A549 (cell line): Measurements from ENCODE around the gene GCHFR. TPM values are rescaled to one million over a fixed set of nuclear protein-coding genes. Genes with fewer than 3 reads are reported as not detected.
A peak's percentile ranks its signal among the peaks of the same experiment; 100 is the strongest.

ENCODE experiments used
- ATAC-seq, 2 experiments: fragments of 200-7000 bp in 1 of 2; fragments of >200 bp in 1 of 2; cut with Nextera tagmentation in 1 of 2; cut with Tn5 transposase in 1 of 2; 3 replicates each; pipeline versions ENCODE4 v1.8.0 to v1.9.1; 2018 to 2020; ENCODE audit warnings: mild to moderate bottlenecking in 1 of 2, moderate library complexity in 1 of 2
- CTCF ChIA-PET: fragments of 300-600 bp; sonication (Branson Sonifier 250); formaldehyde crosslinking; extraction: SDS; loops from one replicate; lab custom pipeline; 2021; ENCODE audit warnings: antibody characterized with exemption, inconsistent platforms; lab: Yijun Ruan, JAX
- POLR2A ChIA-PET: fragments of 350-600 bp; formaldehyde crosslinking; extraction: SDS; loops from one replicate; lab custom pipeline; 2021; ENCODE audit warnings: antibody characterized with exemption, inconsistent platforms; lab: Yijun Ruan, JAX
- DNase-seq, 2 experiments: peaks; one replicate each; pipeline versions ENCODE4 v3.0.0 to v3.0.0-alpha.2; 2011 to 2016; ENCODE audit warnings: low read depth in 1 of 2, low spot score in 1 of 2
- FAIRE-seq: peaks from 2 replicates; lab custom pipeline; 2011; peaks lifted over from hg19 to GRCh38; lab: Jason Lieb, UNC
- H3K27ac ChIP-seq, 2 experiments: fragments of >200 bp; sonication (Bioruptor Twin); formaldehyde crosslinking; 3 replicates each; pipeline ENCODE4 v1.5.1; 2016 to 2017
- H3K4me1 ChIP-seq: fragments of >200 bp; sonication (Bioruptor Twin); formaldehyde crosslinking; 3 replicates; pipeline ENCODE4 v1.6.1; 2016
- H3K4me2 ChIP-seq: fragments of >200 bp; sonication (Bioruptor Twin); formaldehyde crosslinking; 3 replicates; pipeline ENCODE4 v1.6.1; 2016
- H3K4me3 ChIP-seq: fragments of >200 bp; sonication (Bioruptor Twin); formaldehyde crosslinking; 3 replicates; pipeline ENCODE4 v1.5.1; 2016
- H3K9me3 ChIP-seq: fragments of >200 bp; sonication (Bioruptor Twin); formaldehyde crosslinking; 3 replicates; pipeline ENCODE4 v1.6.1; 2016
- CEBPB ChIP-seq, 2 experiments: fragments of >200 bp in 1 of 2; sonication (Bioruptor Twin) in 1 of 2; formaldehyde crosslinking in 1 of 2; IDR thresholded peaks; 2 replicates each; pipeline ENCODE4 v1.6.1; 2012 to 2016
- CHD2 ChIP-seq: fragments of 150-350 bp; IDR thresholded peaks from 2 replicates; pipeline ENCODE4 v1.6.1; 2014; ENCODE audit warnings: low read length; ENCODE audit not compliant: partially characterized antibody
- CTCF ChIP-seq: fragments of >200 bp; sonication (Bioruptor Twin); formaldehyde crosslinking; IDR thresholded peaks from 3 replicates; pipeline ENCODE4 v1.5.1; 2016
- FOXS1 ChIP-seq: fragments of 250-450 bp; sonication (Bioruptor Pico); IDR thresholded peaks from 2 replicates; pipeline ENCODE4 v1.5.0; 2020; ENCODE audit warnings: mild to moderate bottlenecking, moderate library complexity
- HMGXB4 ChIP-seq: fragments of 250-450 bp; sonication (Bioruptor Pico); IDR thresholded peaks from 2 replicates; pipeline ENCODE4 v1.5.0; 2021; ENCODE audit warnings: mild to moderate bottlenecking, moderate library complexity, borderline replicate concordance
- KDM1A ChIP-seq: fragments of 200-600 bp; sonication (generic); IDR thresholded peaks from 2 replicates; pipeline ENCODE4 v1.6.1; 2016; ENCODE audit warnings: low read depth, mild to moderate bottlenecking
- NFE2L2 ChIP-seq: fragments of 150-350 bp; conservative IDR thresholded peaks from 2 replicates; pipeline ENCODE4 v1.6.1; 2014; ENCODE audit warnings: low read length
- NPAS2 ChIP-seq: fragments of 250-450 bp; sonication (Bioruptor Pico); IDR thresholded peaks from 2 replicates; pipeline ENCODE4 v1.8.0; 2022; ENCODE audit warnings: mild to moderate bottlenecking, moderate library complexity, borderline replicate concordance
- POLR2A ChIP-seq: IDR thresholded peaks from 2 replicates; pipeline ENCODE4 v1.6.1; 2012; ENCODE audit warnings: mild to moderate bottlenecking, low read length
- POLR2AphosphoS2 ChIP-seq: conservative IDR thresholded peaks from 2 replicates; pipeline ENCODE4 v1.6.1; 2012; ENCODE audit warnings: low read length, improper control_type of control experiment, inconsistent platforms
- RAD21 ChIP-seq, 2 experiments: fragments of >200 bp in 1 of 2; sonication (Bioruptor Twin) in 1 of 2; formaldehyde crosslinking in 1 of 2; IDR thresholded peaks in 1 of 2; conservative IDR thresholded peaks in 1 of 2; 2 replicates in 1 of 2; 3 replicates in 1 of 2; pipeline ENCODE4 v1.6.1; 2012 to 2018; ENCODE audit warnings: inconsistent platforms in 1 of 2
- SMC3 ChIP-seq: fragments of >200 bp; sonication (Bioruptor Twin); formaldehyde crosslinking; IDR thresholded peaks from 3 replicates; pipeline ENCODE4 v1.6.1; 2018; ENCODE audit warnings: inconsistent platforms
- WGBS: methylation state at CpG from one replicate; pipeline ENCODE4 v1.1.6; 2017; ENCODE audit errors: missing lambda C conversion rate; 5-methylcytosine and 5-hydroxymethylcytosine counted together
- polyA plus RNA-seq, 4 experiments: library from polyadenylated mRNA; depleted of rRNA in 3 of 4; stranded (reverse); fragments of >200 nt; fragmentation: RNase III in 1 of 4; extraction: RNeasy Plus Mini Kit Qiagen cat#74134 plus additional on column Dnase treatment in 1 of 4; gene quantifications; 2 replicates in 3 of 4; 3 replicates in 1 of 4; pipeline ENCODE4 v1.2.3, GENCODE V29; 2011 to 2017

GCHFR gene
- polyA plus RNA-seq, 2 of the 4 experiments (the other 2 are of a cell fraction), result 6.9 to 7.7 TPM

GRCh38 chr15:40776537-40777141 lies 12.8 kb downstream of the GCHFR start:
- ChIA-PET POLR2A (no interaction called here), CTCF (interaction anchor here (1.0 to 6.2 kb wide), 5 partner anchors 11 to 117 kb away, joined by 3 to 40 read pairs (median 5); partner anchors contain the start of genes GCHFR, RHOV and VPS18)
- FAIRE-seq, result no peak

GRCh38 chr15:40782609-40783227 lies 18.9 kb downstream of the GCHFR start:
- POLR2A ChIA-PET, result interaction anchor here (0.8 kb wide), 1 partner anchor 19 kb away, joined by 3 read pairs; the partner anchor contains the start of gene GCHFR
- 25% methylated on average over 8 of the region's 8 CpGs for WGBS
- DNase-seq, result peak; percentile 43 to 66

More at GRCh38 chr15:40776537-40777141, 12.8 kb downstream of the GCHFR start:
- no peaks in the 10 kb centered on the region for H3K4me1 ChIP-seq
- TF ChIP-seq POLR2AphosphoS2 (no peak), HMGXB4 (CRISPR knock-in tag) (no peak), POLR2A (no peak), NPAS2 (CRISPR knock-in tag) (no peak), KDM1A (no peak), NFE2L2 (no peak)
- TF ChIP-seq, all 56 proteins: peak for 0
- Histone ChIP-seq H3K27ac (no peak overlapping the region), H3K4me3 (no peak overlapping the region), H3K4me2 (no peak overlapping the region), H3K9me3 (no peaks in the 10 kb centered on the region)
- ATAC-seq (no peak), DNase-seq (no peak)
- WGBS, result 82% methylated on average over 8 of the region's 11 CpGs

GRCh38 chr15:40785164-40785563 lies 21.3 kb downstream of the GCHFR start:
- Histone ChIP-seq H3K4me3 (no peak overlapping the region), H3K4me2 (no peak overlapping the region), H3K27ac (peak overlapping the region in 1 of 2 experiments; percentile 26; a peak in 3 of 6 replicates), H3K4me1 (peaks cover 18% of the 10 kb centered on the region), H3K9me3 (no peaks in the 10 kb centered on the region)
- FAIRE-seq, result no peak
- 80% methylated on average over 3 of the region's 3 CpGs for WGBS
- no peak for DNase-seq
- CTCF ChIA-PET, result interaction anchor here (0.6 to 4.1 kb wide), 9 partner anchors 9 to 154 kb away, joined by 3 to 17 read pairs (median 3); partner anchors contain the start of gene C15orf62
- ATAC-seq, result no peak
- POLR2A ChIA-PET, result interaction anchor here (0.9 kb wide), 1 partner anchor 109 kb away, joined by 3 read pairs; the partner anchor contains the start of gene VPS18
- no peak for TF ChIP-seq SMC3
- no peak for TF ChIP-seq FOXS1 (CRISPR knock-in tag)
- TF ChIP-seq RAD21 (conservative IDR thresholded peaks at IDR 0.05 in 1 of 2, IDR thresholded peaks at IDR 0.05 in 1 of 2), result 0 out of 5 replicates have a peak, but pooled peaks of 1 of the 2 experiments have one; percentile 7
- TF ChIP-seq CHD2, result no peak
- TF ChIP-seq CTCF, result no peak
- no peak for TF ChIP-seq CEBPB (IDR thresholded peaks at IDR 0.05)

More at GRCh38 chr15:40782609-40783227, 18.9 kb downstream of the GCHFR start:
- no peak for FAIRE-seq
- H3K27ac ChIP-seq, result no peak overlapping the region
- no peak overlapping the region for H3K4me3 ChIP-seq
- peaks cover 13% of the 10 kb centered on the region for H3K4me1 ChIP-seq
- ATAC-seq, result peak; percentile 99 to 100
- peak; percentile 63 for TF ChIP-seq SMC3
- no peak for TF ChIP-seq NFE2L2
- TF ChIP-seq RAD21 (conservative IDR thresholded peaks at IDR 0.05 in 1 of 2, IDR thresholded peaks at IDR 0.05 in 1 of 2), result peak; percentile 68 to 75
- TF ChIP-seq CTCF, result peak; percentile 64
- CTCF ChIA-PET, result interaction anchor here (0.5 to 3.1 kb wide), 34 partner anchors 9 to 217 kb away, joined by 3 to 19 read pairs (median 4); partner anchors contain the start of genes C15orf62, CCDC32, DNAJC17 and GCHFR
- H3K9me3 ChIP-seq, result no peaks in the 10 kb centered on the region
- no peak overlapping the region for H3K4me2 ChIP-seq
